Measurements from ENCODE around the gene EID1.

DNA sequence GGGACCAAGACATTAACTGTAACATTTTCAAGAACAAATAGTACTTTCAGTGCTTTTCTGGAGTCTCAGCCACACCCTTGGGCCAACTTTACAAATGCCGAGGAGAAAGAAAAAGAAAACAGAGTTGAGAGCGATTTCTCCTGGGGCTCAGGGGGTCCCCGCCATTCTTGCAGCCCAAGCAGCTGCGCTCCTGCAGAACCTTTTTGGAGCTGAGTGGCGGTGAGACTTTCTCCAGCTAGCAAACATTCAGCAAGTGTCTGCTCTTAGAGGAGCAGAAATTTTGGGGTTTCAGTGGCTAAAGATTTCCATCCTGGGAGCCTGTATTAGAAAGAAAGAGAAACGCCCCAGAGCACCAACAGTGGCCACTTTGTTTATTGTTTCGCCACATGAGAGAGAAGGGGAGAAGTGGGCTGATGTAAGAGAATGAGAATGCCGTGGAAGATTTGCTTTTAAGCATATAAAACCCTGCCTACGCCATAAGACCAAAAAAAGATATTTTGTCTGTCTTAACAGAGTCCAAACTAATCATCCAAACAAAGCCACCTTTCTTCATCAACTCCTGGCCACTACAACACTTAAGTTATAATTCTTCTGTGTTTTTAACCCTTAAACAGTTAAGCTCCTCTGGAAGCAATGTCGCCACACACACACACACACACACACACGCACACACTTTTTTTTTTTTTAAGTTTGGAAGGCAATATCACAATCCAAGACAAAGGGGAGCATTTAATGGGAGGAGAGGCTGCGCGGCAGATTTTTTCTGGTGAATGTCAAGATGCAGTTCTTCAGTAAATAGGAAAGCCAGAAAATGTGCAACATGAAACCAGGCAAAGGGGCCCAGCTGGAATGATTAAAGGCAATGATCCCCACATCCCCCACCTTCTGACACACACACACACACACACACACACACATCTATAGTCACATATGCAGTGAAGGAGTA is 19.2 kb downstream of the EID1 start:
- TF ChIP-seq POLR2AphosphoS5 (IDR thresholded peaks at IDR 0.05), result no peak
- no peak for TF ChIP-seq EP300 (IDR thresholded peaks at IDR 0.05)

Data from esophagus muscularis mucosa (tissue), 3 donors.